Left cardiac atrium (tissue), 4 donors: Measurements from ENCODE around the gene DLGAP1. TPM values are rescaled to one million over a fixed set of nuclear protein-coding genes. Genes with fewer than 3 reads are reported as not detected.
A peak's percentile ranks its signal among the peaks of the same experiment; 100 is the strongest.

Source experiments
- ATAC-seq, 2 donors: fragments of 200-7000 bp; cut with Tn5 transposase; one replicate each; pipeline ENCODE4 v1.9.1; 2020; ENCODE audit warnings: mild to moderate bottlenecking in 2 of 2, moderate library complexity in 2 of 2
- DNase-seq: peaks from one replicate; pipeline ENCODE4 v3.0.0-alpha.2; 2020
- intact Hi-C, 2 donors: fragments of 100-400 bp; cut with DNase I; formaldehyde crosslinking; loops; one replicate each; pipeline versions ENCODE4 v1.14.1 to v1.15.1; 2022 to 2023
- total RNA-seq, 2 donors: library from RNA; stranded (reverse); fragmentation: NEBNext Ultra II Directional; extraction: Animal tissue kit (Norgen Biotek cat#: 25700); gene quantifications; one replicate each; pipeline ENCODE4 v1.2.1, GENCODE V29; 2021
- donor health status: DM: no; HTN: yes; CAD: no.
- donor health status: DM: no; HTN: yes; CAD: no; lungs with severe emphysema.
- donor health status: DM: yes; HTN: yes; CAD: no.
- donor health status: Dilated cardiomyopathy.

Gene DLGAP1
- total RNA-seq, 2 donors from 2014 or later: 0.29 to 0.47 TPM

DNA sequence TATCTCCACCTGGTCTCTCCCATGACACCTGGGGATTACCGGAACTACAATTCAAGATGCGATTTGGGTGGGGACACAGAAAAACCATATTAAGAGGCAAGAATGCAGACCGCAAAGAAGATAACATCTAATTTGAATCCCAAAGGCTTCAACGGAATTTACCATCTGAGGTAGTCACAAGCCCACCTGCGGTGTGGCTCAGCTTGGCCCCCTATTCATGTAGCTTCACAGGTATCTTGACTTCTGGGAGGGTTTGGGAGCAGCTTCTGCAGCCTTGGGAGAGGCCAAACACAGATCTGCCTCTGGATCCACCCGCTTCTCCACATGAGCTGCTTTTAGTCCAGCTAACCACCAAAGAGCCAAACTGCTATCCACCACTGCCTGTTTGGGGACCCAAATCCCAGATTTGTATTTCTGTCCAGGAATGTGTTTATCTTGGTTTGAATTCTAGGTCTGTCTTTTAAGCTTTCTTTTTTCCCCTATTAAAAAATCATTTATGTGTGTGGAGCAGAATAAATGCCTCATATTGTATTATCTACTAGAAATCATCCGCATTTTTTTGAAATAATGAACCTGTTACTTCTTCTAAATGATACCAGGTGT, 247.6 kb downstream of the DLGAP1 start:
- ATAC-seq (no peak), DNase-seq (no peak)
- intact Hi-C loops: no loop called here

DNA sequence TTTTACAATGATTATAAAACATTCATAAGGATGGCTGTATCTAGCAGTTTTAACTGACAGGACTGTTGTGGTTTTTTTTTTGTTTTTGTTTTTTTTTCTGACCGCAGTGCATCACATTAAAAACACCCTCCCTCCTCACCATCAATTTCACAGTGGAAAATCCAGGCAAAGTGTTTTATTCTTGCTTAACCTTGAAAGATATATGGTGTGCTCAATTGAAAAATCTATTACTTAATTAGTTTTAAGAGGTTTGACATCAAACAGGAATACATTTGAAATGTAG, 250.7 kb downstream of the DLGAP1 start:
- intact Hi-C loops: no loop called here
- DNase-seq (no peak), ATAC-seq (no peak)

DNA sequence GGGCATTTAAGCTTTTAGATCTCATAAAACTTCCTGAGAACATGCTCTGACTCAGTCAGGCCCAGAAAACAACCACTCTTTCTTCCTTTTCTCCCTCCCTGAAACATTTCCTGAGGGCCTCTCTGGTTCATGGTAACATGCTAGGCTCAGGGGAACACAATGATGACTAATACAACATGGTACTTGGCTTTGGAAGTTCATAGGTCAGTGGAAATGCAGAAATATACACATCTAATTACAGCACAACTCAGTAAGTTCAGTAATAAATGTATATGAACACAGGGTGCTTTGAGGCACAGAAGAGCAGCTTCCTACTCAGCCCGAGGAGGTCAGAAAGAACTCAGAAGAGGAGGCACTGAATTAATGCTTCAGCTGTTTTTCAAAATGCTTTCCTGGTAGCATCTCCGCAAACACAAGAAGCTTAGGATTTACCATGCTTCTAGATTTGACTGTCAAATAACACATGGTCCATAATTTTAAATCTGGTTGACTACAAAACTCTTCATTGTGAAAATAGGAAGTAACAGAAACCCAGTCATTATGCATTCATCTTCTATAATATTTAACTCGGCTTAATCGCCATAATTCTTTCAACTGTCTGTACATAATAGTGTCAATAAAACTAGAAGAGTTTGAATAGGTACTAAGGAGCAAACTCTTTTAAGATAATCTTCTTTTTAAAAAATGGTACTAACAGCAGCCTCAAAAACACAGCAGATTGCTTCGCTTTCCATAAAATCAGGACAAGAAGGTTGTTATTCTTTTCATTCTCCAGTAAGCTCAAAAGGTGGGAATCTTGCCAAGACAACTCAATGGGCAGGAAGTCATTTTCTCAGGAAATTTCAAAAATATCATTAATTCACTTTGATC, 251.3 kb downstream of the DLGAP1 start:
- ATAC-seq (no peak), DNase-seq (no peak)
- intact Hi-C loops: no loop called here

- DNase-seq (no peak), ATAC-seq (no peak)
- intact Hi-C loops: no loop called here
Observed at GRCh38 chr18:4200399-4200798, 254.7 kb downstream of the DLGAP1 start.

- intact Hi-C loops: no loop called here
- no peak for DNase-seq
- ATAC-seq: no peak
Observed at GRCh38 chr18:4198956-4199355, 256.2 kb downstream of the DLGAP1 start.

DNA sequence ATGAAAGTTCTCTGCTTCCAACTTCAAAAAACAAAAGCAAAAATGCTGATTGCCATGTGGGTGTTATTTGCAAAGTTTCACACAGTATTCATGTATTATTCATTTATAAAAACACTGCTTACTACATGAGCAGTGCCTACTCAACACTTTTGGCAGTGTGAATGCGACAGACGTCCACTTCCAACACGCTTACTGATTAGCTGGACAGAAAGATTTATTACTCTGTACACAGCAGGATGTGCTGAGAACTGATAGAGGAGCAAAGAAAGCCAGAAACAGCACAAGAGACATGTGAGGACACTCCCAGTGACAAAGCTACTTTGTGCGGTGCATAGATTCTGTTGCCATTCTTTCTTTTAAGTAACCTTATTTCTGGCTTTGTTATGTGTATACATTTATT, 258.8 kb downstream of the DLGAP1 start:
- DNase-seq (no peak), ATAC-seq (peak in 1 of 2 donors; percentile 63)

GRCh38 chr18:4193086-4193485, 262.0 kb downstream of the DLGAP1 start:
- no peak for DNase-seq
- ATAC-seq: no peak
- intact Hi-C loops: no loop called here

More for the DNA sequence above, 258.8 kb downstream of the DLGAP1 start:
- intact Hi-C loops: no loop called here

- DNase-seq (no peak), ATAC-seq (no peak)
- intact Hi-C loops: no loop called here
Observed at GRCh38 chr18:4181882-4182568, 273.1 kb downstream of the DLGAP1 start.

GRCh38 chr18:4181086-4181485, 274.0 kb downstream of the DLGAP1 start:
- intact Hi-C loops: no loop called here
- ATAC-seq: no peak
- no peak for DNase-seq

- DNase-seq (no peak), ATAC-seq (no peak)
- intact Hi-C loops: no loop called here
Observed at GRCh38 chr18:4172196-4173100, 282.7 kb downstream of the DLGAP1 start.

DNA sequence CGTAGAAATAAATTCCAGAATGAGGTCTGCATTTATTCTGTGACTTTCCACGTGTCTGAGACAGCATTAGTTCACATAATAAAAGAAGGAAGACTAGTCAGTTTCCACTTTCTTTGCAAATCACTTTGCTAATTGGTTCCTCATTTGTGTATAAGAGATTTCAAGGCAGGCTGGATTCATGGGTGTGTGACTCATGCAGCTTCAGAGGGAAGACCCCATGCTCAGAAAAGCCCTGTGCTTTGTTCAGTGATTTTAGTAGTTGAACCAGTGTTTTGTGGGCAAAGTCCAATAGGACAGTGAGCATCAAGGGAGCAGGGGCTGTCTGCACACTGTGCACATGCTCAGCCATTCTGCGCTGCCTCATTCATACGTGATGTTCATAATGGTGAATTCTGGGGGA, 297.8 kb downstream of the DLGAP1 start:
- intact Hi-C loops: no loop called here
- ATAC-seq: no peak

DNA sequence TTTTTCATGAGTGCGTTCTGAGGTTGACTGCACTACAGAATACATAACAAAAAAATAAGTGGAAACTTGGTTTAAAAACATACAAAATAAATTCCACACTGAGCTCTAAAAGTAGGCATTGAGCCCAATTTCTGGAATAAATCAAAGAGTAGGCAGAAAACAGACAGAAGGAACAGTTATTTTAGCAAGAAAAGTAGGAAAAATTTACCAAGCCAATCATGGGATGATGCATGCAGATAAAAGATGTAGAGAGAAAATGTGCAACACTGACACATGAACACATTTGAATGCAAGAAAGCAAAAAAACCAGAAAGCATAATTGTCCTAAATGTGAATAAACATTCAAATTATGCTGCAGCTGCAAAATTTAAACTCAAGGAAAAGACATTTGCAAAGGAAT, 308.3 kb downstream of the DLGAP1 start:
- ATAC-seq: no peak

More for the DNA sequence above, 297.8 kb downstream of the DLGAP1 start:
- no peak for DNase-seq

DNA sequence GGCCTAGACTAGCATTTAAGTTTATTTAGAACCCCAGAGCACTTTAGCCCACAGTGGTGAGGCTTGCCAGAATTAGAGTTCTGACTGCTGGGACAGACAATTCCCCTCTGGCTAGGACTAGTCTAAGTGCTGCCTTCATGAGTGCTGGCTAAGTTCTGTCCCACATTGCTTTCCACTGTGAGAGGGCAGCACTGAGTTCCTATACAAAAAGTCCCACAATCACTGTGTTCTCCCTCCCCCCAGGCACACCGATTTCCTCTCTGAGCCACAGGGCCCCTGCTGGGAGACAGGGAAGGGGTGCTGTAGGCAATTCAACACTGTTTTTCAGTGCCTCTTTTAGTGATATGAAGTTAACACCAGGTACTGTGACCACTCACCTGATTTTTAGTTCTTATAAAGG, 310.9 kb downstream of the DLGAP1 start:
- intact Hi-C loops: no loop called here
- DNase-seq: no peak
- ATAC-seq: no peak

More for the DNA sequence above, 308.3 kb downstream of the DLGAP1 start:
- intact Hi-C loops: no loop called here
- no peak for DNase-seq

DNA sequence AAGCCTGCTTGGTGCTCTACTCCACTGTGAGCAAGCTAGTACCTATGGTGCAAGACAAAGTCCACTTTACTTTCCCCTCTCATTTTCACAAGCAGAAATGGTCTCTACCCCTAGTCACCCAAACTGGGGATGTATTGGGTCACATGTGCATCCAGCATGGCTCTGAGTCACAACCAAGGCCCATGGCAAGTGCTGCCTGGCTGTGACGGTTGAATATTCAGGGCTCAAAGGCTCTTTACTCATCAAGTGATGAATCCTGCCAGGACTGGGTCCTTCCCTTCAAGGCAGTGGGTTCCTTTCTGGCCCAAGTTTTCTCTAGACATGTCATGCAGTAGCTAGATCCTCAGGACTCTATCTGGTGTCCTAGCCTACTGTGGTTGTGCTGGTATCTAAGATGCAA, 311.5 kb downstream of the DLGAP1 start:
- intact Hi-C loops: no loop called here
- DNase-seq (no peak), ATAC-seq (no peak)

- intact Hi-C loops: no loop called here
- ATAC-seq: no peak
Observed at GRCh38 chr18:4142876-4143275, 312.2 kb downstream of the DLGAP1 start.

GRCh38 chr18:4134700-4135099, 320.4 kb downstream of the DLGAP1 start:
- intact Hi-C loops: no loop called here
- DNase-seq (no peak), ATAC-seq (no peak)

More at GRCh38 chr18:4142876-4143275, 312.2 kb downstream of the DLGAP1 start:
- no peak for DNase-seq

DNA sequence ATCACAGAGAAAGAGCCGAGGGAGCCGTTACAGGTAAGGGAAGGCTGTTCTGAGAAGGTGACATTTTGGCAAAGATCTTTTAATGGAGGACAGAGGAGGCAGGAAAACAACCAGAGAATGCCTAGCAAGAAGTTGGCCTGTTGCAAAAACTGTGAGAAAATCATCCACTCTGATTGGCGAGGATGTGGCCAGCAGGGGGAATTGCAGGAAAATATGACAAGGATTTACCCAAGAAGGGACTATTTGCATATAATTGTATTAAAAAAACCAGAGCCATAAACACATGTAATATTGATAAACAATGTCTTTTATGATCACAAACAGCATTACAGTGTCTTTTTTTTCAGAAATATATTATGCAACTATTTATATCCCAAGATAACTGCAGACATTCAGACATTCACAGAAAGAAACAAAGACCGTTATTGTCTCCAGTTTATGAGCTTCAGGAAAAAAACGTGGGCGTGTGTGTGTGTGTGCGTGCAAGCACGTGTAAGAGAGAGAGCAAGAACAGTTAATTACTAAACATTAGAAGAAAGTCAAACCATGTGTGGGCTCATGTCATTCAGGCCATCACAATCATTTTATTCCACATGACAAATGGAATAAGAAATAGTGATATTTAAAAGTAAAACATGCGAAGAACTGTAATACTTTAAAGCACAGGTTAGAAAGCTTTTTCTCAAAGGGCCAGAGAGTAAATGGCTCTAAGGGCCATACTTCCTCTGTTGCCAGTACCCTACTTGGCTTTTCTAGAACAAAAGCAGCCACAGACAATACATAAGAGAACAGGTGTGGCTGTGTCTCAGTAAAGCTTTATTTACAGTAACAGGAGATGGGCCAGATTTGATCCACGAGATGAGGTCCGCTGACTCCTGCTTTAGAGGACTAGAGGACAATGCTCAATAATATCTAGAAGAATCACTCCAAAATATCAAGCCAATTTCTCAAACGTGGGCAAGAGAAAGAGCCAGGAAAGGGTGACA, 324.1 kb downstream of the DLGAP1 start:
- DNase-seq (no peak), ATAC-seq (no peak)
- intact Hi-C loops: no loop called here

- DNase-seq (no peak), ATAC-seq (no peak)
- intact Hi-C loops: no loop called here
Observed at GRCh38 chr18:4126939-4127338, 328.2 kb downstream of the DLGAP1 start.
